ENCODE results near the gene TM2D3. TPM values are rescaled to one million over a fixed set of nuclear protein-coding genes. Genes with fewer than 3 reads are reported as not detected.

The TM2D3 gene
- total RNA-seq, 1 experiment from 2014 or later = 48.8 TPM

DNA sequence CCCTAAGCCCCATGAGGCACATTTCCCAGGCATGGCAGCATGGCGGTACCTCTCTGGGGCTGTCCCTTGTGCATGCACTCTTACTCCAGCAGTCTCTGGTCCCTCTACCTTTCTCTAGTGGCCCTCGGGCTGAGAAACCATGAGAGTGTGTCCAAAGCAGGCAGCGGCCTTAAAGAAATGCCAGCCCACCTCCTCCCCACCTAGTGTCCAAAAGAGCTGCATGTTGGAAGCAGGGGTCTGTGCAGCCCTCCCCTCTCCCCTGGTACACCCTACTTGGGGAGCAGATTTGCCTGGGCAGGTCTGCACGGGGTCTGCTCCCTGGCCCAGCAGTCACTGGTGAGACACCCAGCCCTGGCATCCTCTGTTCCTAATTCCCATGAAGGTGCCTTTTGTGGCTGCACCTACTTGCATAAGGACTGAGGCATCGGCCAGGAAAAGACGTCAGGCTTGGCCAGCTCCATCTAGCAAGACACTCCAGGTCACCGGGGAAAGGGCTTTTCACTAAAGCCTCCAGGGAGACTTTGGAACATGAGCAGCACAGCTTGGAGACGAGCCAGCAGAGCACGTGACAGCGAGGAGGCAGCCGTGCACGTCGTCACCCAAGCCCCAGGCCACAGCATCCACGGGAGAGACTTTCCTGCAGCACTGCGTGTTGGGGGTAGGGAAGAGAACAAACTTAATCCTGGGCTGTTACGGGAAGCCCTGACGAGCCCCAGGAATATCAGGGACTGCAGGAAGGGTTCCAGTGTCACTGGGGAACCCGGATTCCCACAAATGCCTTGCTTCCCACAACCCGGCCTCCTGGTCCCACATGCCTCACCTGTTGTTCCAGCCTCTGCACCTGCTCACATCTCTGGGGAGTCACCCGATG, 38.8 kb downstream of the TM2D3 start:
- no peak overlapping the region for H3K4me3 Mint-ChIP-seq (ENCODE audit: low read depth, unreplicated experiment)
- peaks cover 26% of the 10 kb centered on the region for H3K4me1 Mint-ChIP-seq (ENCODE audit: low read depth, unreplicated experiment)
- H3K27ac Mint-ChIP-seq (ENCODE audit: unreplicated experiment) = no peak overlapping the region
- DNase-seq = peak; percentile 56
- CTCF ChIA-PET = no interaction called here
- no TSS peak for BruUV-seq (replicated peaks)
- intact Hi-C loops (cut with micrococcal nuclease; ENCODE audit: unreplicated experiment) = no loop called here
- H3K36me3 Mint-ChIP-seq (ENCODE audit: insufficient read depth, unreplicated experiment) = peaks cover 5% of the 10 kb centered on the region
- no peak for TF ChIP-seq CTCF (IDR thresholded peaks at IDR 0.05; ENCODE audit: unreplicated experiment)
- no peaks in the 10 kb centered on the region for H3K9me3 Mint-ChIP-seq (ENCODE audit: low read depth, unreplicated experiment)
- peaks cover 73% of the 10 kb centered on the region for H3K27me3 Mint-ChIP-seq (ENCODE audit: unreplicated experiment)

DNA sequence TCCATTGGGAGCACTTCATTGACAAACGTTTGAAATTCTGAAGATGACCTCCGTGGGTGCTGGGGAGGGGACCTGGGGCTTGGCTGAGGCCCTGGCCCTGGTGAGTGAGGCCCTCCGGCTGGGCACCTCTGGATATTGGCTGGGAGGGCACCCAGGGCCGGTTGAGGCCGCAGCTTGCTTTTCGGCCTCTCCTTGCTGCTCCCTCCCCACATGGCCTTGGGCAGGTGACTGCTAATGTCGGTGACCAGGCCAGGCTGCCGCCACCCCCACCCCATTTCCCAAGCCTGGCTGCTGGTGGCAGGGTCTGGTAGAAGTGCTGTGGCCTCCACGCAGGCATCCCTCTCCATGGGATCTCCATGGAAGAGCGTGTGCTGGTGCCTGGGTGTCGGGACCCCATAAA, 39.5 kb downstream of the TM2D3 start:
- CTCF ChIA-PET = no interaction called here
- no peak overlapping the region for H3K4me3 Mint-ChIP-seq (ENCODE audit: low read depth, unreplicated experiment)
- no peak for DNase-seq
- no TSS peak for BruUV-seq (replicated peaks)
- peaks cover 73% of the 10 kb centered on the region for H3K27me3 Mint-ChIP-seq (ENCODE audit: unreplicated experiment)
- no peak overlapping the region for H3K27ac Mint-ChIP-seq (ENCODE audit: unreplicated experiment)
- peaks cover 26% of the 10 kb centered on the region for H3K4me1 Mint-ChIP-seq (ENCODE audit: low read depth, unreplicated experiment)
- no peak for TF ChIP-seq CTCF (IDR thresholded peaks at IDR 0.05; ENCODE audit: unreplicated experiment)
- no peaks in the 10 kb centered on the region for H3K9me3 Mint-ChIP-seq (ENCODE audit: low read depth, unreplicated experiment)
- intact Hi-C loops (cut with micrococcal nuclease; ENCODE audit: unreplicated experiment) = no loop called here
- peaks cover 5% of the 10 kb centered on the region for H3K36me3 Mint-ChIP-seq (ENCODE audit: insufficient read depth, unreplicated experiment)

- no peak overlapping the region for H3K27ac Mint-ChIP-seq (ENCODE audit: unreplicated experiment)
- intact Hi-C loops (cut with micrococcal nuclease; ENCODE audit: unreplicated experiment) = no loop called here
- H3K4me1 Mint-ChIP-seq (ENCODE audit: low read depth, unreplicated experiment) = peaks cover 25% of the 10 kb centered on the region
- BruUV-seq (replicated peaks) = no TSS peak
- H3K9me3 Mint-ChIP-seq (ENCODE audit: low read depth, unreplicated experiment) = no peaks in the 10 kb centered on the region
- H3K27me3 Mint-ChIP-seq (ENCODE audit: unreplicated experiment) = peaks cover 66% of the 10 kb centered on the region
- H3K36me3 Mint-ChIP-seq (ENCODE audit: insufficient read depth, unreplicated experiment) = peaks cover 5% of the 10 kb centered on the region
- CTCF ChIA-PET = no interaction called here
- DNase-seq = no peak
- TF ChIP-seq CTCF (IDR thresholded peaks at IDR 0.05; ENCODE audit: unreplicated experiment) = no peak
- no peak overlapping the region for H3K4me3 Mint-ChIP-seq (ENCODE audit: low read depth, unreplicated experiment)
Measured at GRCh38 chr15:101611580-101612299, 40.4 kb downstream of the TM2D3 start.

DNA sequence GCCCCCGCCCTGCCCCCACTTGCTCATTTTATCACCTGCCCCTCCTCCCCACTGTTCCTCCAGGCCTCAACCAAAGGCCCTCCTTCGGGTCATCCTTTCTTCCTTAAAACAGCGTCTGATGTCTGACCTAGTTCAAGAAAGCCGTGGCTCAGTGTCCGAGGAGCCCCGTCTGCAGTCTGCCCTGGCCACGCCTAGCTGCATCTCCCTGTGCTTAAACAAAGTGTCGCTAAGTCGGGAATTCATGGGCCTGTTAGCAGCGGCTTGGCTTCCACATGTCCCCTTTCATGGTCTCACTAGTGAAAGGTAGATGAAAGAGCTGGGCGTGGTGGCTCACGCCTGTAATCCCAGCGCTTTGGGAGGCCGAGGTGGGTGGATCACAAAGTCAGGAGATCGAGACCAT, 41.2 kb downstream of the TM2D3 start:
- no peak overlapping the region for H3K27ac Mint-ChIP-seq (ENCODE audit: unreplicated experiment)
- peaks cover 5% of the 10 kb centered on the region for H3K36me3 Mint-ChIP-seq (ENCODE audit: insufficient read depth, unreplicated experiment)
- no peak for DNase-seq
- no TSS peak for BruUV-seq (replicated peaks)
- CTCF ChIA-PET = no interaction called here
- H3K27me3 Mint-ChIP-seq (ENCODE audit: unreplicated experiment) = peaks cover 59% of the 10 kb centered on the region
- no peak for TF ChIP-seq CTCF (IDR thresholded peaks at IDR 0.05; ENCODE audit: unreplicated experiment)
- intact Hi-C loops (cut with micrococcal nuclease; ENCODE audit: unreplicated experiment) = no loop called here
- peaks cover 18% of the 10 kb centered on the region for H3K4me1 Mint-ChIP-seq (ENCODE audit: low read depth, unreplicated experiment)
- no peak overlapping the region for H3K4me3 Mint-ChIP-seq (ENCODE audit: low read depth, unreplicated experiment)
- H3K9me3 Mint-ChIP-seq (ENCODE audit: low read depth, unreplicated experiment) = no peaks in the 10 kb centered on the region

All from Calu3 (cell line).